ENCODE measurements around the gene RPTOR.

RPTOR gene

GRCh38 chr17:80905586-80906230, 361.1 kb downstream of the RPTOR start:
- DNase-seq, result no peak

- no peak for DNase-seq
These were observed 362.0 kb downstream of the RPTOR start for GRCh38 chr17:80906364-80907259.

GRCh38 chr17:80907281-80907680, 362.6 kb downstream of the RPTOR start:
- DNase-seq, result no peak

- no peak for DNase-seq
These were observed 363.6 kb downstream of the RPTOR start for GRCh38 chr17:80908211-80908610.

GRCh38 chr17:80908776-80909175, 364.1 kb downstream of the RPTOR start:
- no peak for DNase-seq

GRCh38 chr17:80909635-80910034, 365.0 kb downstream of the RPTOR start:
- no peak for DNase-seq

GRCh38 chr17:80910043-80910442, 365.4 kb downstream of the RPTOR start:
- DNase-seq, result no peak

GRCh38 chr17:80912476-80912875, 367.8 kb downstream of the RPTOR start:
- no peak for DNase-seq

GRCh38 chr17:80913928-80914821, 369.5 kb downstream of the RPTOR start:
- no peak for DNase-seq

GRCh38 chr17:80916246-80916645, 371.6 kb downstream of the RPTOR start:
- DNase-seq, result no peak

- no peak for DNase-seq
These were observed 373.3 kb downstream of the RPTOR start for GRCh38 chr17:80917716-80918560.

- no peak for DNase-seq
These were observed 374.1 kb downstream of the RPTOR start for GRCh38 chr17:80918731-80919130.

- DNase-seq, result no peak
These were observed 375.0 kb downstream of the RPTOR start for GRCh38 chr17:80919331-80920311.

GRCh38 chr17:80920441-80920840, 375.8 kb downstream of the RPTOR start:
- DNase-seq, result no peak

- DNase-seq, result no peak
These were observed 376.5 kb downstream of the RPTOR start for GRCh38 chr17:80921159-80921558.

GRCh38 chr17:80921741-80922579, 377.3 kb downstream of the RPTOR start:
- DNase-seq, result no peak

- DNase-seq, result no peak
These were observed 378.0 kb downstream of the RPTOR start for GRCh38 chr17:80922580-80923160.

GRCh38 chr17:80923211-80924110, 378.8 kb downstream of the RPTOR start:
- DNase-seq, result no peak

All from inflammatory macrophage treated with lipopolysaccharide for 1 hour (primary cell).